Mesothelial cell of epicardium (in vitro differentiated cells): ENCODE results near the gene TBC1D3. TPM values are rescaled to one million over a fixed set of nuclear protein-coding genes. Genes with fewer than 3 reads are reported as not detected.
"Not testable (repeated sequence)": the region's sequence is repeated elsewhere in the genome, so short reads cannot be mapped to it uniquely, and the experiment has no call there.

Source experiments
- DNase-seq, 2 experiments: peaks; one replicate each; pipeline ENCODE4 v3.0.0; 2021; ENCODE audit warnings: low spot score in 2 of 2; ENCODE audit not compliant: unreplicated experiment in 2 of 2
- H3K27ac Mint-ChIP-seq: 2 replicates; pipeline ENCODE4 v1.8.0; 2021; ENCODE audit warnings: mixed read lengths
- H3K27me3 Mint-ChIP-seq: 2 replicates; pipeline ENCODE4 v1.8.0; 2021; ENCODE audit warnings: low read depth, mixed read lengths
- H3K36me3 Mint-ChIP-seq: 2 replicates; pipeline ENCODE4 v1.8.0; 2021; ENCODE audit warnings: mixed read lengths
- H3K4me1 Mint-ChIP-seq: 2 replicates; pipeline ENCODE4 v1.8.0; 2021; ENCODE audit warnings: mixed read lengths
- H3K4me3 Mint-ChIP-seq: 2 replicates; pipeline ENCODE4 v1.8.0; 2021; ENCODE audit warnings: mild to moderate bottlenecking, moderate library complexity, mixed read lengths
- H3K9me3 Mint-ChIP-seq: 2 replicates; pipeline ENCODE4 v1.8.0; 2021; ENCODE audit warnings: mixed read lengths
- total RNA-seq: library from RNA; stranded (reverse); gene quantifications from 3 replicates; pipeline ENCODE4 v1.2.1, GENCODE V29; 2021

TBC1D3 gene
- total RNA-seq, result not detected in 3 replicates

DNA sequence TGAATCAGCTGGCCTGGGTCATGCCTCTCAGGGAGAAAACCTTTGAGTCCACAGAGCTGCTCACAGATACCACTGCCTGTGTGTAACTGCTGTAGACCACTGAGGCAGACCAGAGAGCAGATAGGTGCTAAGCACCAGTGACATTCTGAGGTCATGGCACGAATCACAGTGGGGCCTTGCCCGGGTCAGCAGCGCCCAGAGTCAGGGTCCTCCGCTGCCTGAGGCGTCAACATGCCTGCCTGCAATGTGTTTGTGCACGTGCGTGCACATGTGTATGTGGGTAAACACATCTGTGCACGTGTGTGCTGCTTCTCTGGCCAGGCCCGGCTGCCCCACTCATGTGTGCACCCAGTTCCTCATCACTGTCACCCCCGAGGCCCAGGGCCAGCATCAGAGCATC is at the start of gene TBC1D3:
Gene TBC1D3 (minus strand): TSS at position 101 of the 400 bp plus-strand sequence. CDS start 1,526 bp downstream, outside the sequence.
- H3K27ac Mint-ChIP-seq, H3K4me3 Mint-ChIP-seq, DNase-seq, H3K4me1 Mint-ChIP-seq, H3K27me3 Mint-ChIP-seq, H3K36me3 Mint-ChIP-seq, H3K9me3 Mint-ChIP-seq: not testable (repeated sequence)

DNA sequence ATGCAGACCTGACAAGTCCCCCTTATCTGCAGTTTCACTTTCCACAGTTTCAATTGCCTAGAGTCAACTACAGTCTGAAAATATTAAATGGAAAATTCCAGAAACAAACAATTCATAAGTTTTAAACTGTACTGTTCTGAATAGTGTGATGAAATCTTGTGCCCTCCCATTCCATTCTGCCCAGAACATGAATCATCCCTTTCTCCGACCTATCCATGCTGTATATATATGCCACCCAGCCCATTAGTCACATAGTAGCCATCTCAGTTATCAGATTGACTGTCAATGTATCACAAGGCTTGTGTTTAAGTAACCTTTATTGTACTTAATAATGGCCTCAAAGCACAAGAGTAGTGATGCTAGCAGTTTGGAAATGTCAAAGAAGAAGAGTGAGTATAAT is 40.4 kb upstream of the TBC1D3 start:
- DNase-seq, H3K36me3 Mint-ChIP-seq, H3K9me3 Mint-ChIP-seq, H3K4me1 Mint-ChIP-seq, H3K27me3 Mint-ChIP-seq, H3K4me3 Mint-ChIP-seq, H3K27ac Mint-ChIP-seq: not testable (repeated sequence)

DNA sequence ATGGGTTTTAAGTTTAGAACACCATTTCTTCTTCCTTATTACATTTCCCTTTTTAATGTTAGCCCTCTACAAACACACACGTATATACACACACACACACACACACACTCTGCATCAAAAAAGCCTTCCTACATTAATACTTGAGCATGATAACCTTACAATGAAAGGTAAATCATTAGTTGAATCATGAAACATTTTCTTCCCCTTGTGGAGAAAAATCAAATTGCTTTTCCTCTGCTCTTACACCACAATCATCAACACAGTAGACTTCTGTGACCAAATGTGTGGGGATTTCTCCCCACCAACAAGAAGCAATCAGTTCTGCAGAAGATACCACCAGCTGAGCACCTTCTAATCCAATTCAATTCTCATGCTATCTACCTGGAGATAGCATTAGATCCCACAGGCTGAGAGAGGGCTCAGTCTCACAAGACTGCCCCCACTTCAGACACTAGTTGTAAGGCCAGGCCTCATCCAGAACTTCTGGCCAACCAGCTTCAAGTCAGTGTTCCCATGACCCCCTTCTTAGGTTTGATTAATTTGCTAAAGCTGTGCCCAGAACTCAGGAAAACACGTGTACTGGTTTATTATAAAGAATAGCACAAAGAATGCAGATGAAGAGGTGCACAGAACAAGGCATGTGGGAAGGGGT is 33.6 kb upstream of the TBC1D3 start:
- H3K27me3 Mint-ChIP-seq, H3K4me3 Mint-ChIP-seq, H3K9me3 Mint-ChIP-seq, H3K27ac Mint-ChIP-seq, H3K4me1 Mint-ChIP-seq, DNase-seq, H3K36me3 Mint-ChIP-seq: not testable (repeated sequence)

DNA sequence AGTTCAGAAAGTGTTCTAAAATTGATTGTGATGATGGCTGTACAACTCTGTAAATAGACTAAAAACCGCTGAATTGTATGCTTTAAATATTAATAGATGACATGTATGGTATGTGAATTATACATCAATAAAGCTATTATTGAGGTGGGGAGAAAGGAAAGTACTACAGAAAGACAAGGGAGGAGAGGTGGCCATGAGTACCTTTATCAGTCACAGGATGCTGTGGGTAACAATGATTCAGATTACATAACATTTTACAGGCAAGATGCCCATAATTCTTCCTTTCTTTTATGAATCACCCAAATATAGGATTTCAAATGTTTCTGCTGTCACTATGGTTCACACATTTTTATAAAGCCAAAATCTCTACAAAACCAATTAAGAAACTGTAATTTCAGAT is 28.5 kb upstream of the TBC1D3 start:
- H3K4me3 Mint-ChIP-seq, H3K27ac Mint-ChIP-seq, H3K27me3 Mint-ChIP-seq, H3K9me3 Mint-ChIP-seq, DNase-seq, H3K36me3 Mint-ChIP-seq, H3K4me1 Mint-ChIP-seq: not testable (repeated sequence)

DNA sequence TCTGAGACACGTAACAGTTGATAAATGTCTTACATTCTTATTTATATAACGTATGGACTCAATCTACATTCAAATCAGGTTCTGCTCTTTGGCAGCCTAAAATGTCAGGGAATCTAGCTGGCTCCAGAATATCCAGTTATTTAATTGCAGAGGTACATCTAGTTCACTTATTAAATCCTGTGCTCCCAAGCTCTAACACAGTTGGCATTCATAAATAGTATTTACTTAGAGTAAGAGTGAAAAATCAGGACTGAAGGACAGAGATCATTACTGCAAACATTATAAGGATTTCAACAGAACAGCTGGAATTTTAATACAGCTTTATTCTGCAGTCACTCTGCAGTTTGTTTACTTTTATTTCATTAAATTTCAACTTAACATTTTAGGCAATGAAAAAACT is 7.9 kb upstream of the TBC1D3 start:
- H3K27ac Mint-ChIP-seq, H3K4me3 Mint-ChIP-seq, H3K4me1 Mint-ChIP-seq, H3K36me3 Mint-ChIP-seq, H3K9me3 Mint-ChIP-seq, DNase-seq, H3K27me3 Mint-ChIP-seq: not testable (repeated sequence)

DNA sequence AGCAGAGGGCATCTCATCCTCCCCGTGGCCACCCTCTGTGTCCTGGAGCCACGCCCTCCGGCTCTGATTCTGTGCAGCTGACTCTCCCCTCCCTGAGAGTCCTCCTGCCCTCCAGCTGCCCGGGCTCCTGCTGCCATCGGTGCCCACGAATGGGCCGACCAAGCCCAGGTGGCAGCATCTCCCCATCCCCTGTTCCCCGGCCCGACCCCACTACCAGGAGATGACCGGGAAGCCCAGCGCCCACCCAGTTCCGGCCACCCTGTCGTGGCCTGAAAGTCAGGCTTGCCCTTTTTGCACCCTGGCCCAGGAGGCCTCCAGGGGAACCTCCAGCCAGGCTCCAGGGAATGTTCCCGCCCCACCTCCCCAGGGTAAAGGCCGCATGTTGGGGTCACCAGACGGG is 57.5 kb downstream of the TBC1D3 start:
- H3K27ac Mint-ChIP-seq, H3K27me3 Mint-ChIP-seq, H3K4me3 Mint-ChIP-seq, H3K36me3 Mint-ChIP-seq, H3K9me3 Mint-ChIP-seq, H3K4me1 Mint-ChIP-seq: not testable (repeated sequence)
- peak in 1 of 2 experiments; percentile 17 for DNase-seq

Other genes starting within 250 kb of the TBC1D3 start
- 55.1 to 59.1 TPM (median 55.9 TPM) in 3 replicates for gene TBC1D3L, start 203.5 kb downstream of the TBC1D3 start, total RNA-seq
- gene TBC1D3D, start 188.6 kb downstream of the TBC1D3 start, total RNA-seq, result 0.72 to 1.3 TPM (median 1.0 TPM) in 3 replicates
- 0.18 TPM in 1 of 3 replicates, not detected in the others for gene TBC1D3C, start 123.9 kb downstream of the TBC1D3 start, total RNA-seq
- not detected in 3 replicates for gene TBC1D3E, start 64.6 kb downstream of the TBC1D3 start, total RNA-seq
- gene MRPL45, start 104.6 kb upstream of the TBC1D3 start, total RNA-seq, result 39.9 to 42.9 TPM (median 41.9 TPM) in 3 replicates
- gene GPR179, start 151.4 kb upstream of the TBC1D3 start, total RNA-seq, result 0.22 to 0.77 TPM (median 0.25 TPM) in 3 replicates
- gene SOCS7, start 159.3 kb upstream of the TBC1D3 start, total RNA-seq, result 31.6 to 33.6 TPM (median 32.9 TPM) in 3 replicates
- 86.7 to 89.1 TPM (median 87.2 TPM) in 3 replicates for gene ARHGAP23, start 235.9 kb upstream of the TBC1D3 start, total RNA-seq